ACC112 (cell line): ENCODE results near the gene TAS2R14.

Experiments
- H2AFZ ChIP-seq: fragments of 200-600 bp; sonication (generic); one replicate; pipeline ENCODE4 v1.6.0; 2017; ENCODE audit warnings: antibody characterized with exemption, low read length; ENCODE audit not compliant: unreplicated experiment
- H3K27ac ChIP-seq: fragments of 200-600 bp; sonication (generic); 2 replicates; pipeline ENCODE4 v1.5.1; 2014; ENCODE audit warnings: low read depth, mild to moderate bottlenecking, antibody characterized with exemption, low read length, moderate library complexity
- H3K27me3 ChIP-seq: fragments of 200-600 bp; sonication (generic); 2 replicates; pipeline ENCODE4 v1.6.1; 2014; ENCODE audit warnings: mild to moderate bottlenecking, antibody characterized with exemption, low read length, moderate library complexity, mixed read lengths; ENCODE audit not compliant: insufficient read depth
- H3K36me3 ChIP-seq: fragments of 200-600 bp; sonication (generic); 2 replicates; pipeline ENCODE4 v1.6.1; 2016; ENCODE audit warnings: mild to moderate bottlenecking, antibody characterized with exemption, low read length, moderate library complexity, mixed read lengths; ENCODE audit not compliant: insufficient read depth
- H3K4me1 ChIP-seq: fragments of 200-600 bp; sonication (generic); one replicate; pipeline ENCODE4 v1.6.1; 2016; ENCODE audit warnings: low read length, mixed read lengths; ENCODE audit not compliant: insufficient read depth, unreplicated experiment, control insufficient read depth
- H3K4me3 ChIP-seq: fragments of 200-600 bp; sonication (generic); 2 replicates; pipeline ENCODE4 v1.5.1; 2014; ENCODE audit warnings: mild to moderate bottlenecking, low read depth, low read length
- H3K79me2 ChIP-seq: fragments of 200-600 bp; sonication (generic); one replicate; pipeline ENCODE4 v1.6.0; 2016; ENCODE audit warnings: low read length; ENCODE audit not compliant: control insufficient read depth, unreplicated experiment, insufficient read depth

Gene TAS2R14, protein sequence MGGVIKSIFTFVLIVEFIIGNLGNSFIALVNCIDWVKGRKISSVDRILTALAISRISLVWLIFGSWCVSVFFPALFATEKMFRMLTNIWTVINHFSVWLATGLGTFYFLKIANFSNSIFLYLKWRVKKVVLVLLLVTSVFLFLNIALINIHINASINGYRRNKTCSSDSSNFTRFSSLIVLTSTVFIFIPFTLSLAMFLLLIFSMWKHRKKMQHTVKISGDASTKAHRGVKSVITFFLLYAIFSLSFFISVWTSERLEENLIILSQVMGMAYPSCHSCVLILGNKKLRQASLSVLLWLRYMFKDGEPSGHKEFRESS

DNA sequence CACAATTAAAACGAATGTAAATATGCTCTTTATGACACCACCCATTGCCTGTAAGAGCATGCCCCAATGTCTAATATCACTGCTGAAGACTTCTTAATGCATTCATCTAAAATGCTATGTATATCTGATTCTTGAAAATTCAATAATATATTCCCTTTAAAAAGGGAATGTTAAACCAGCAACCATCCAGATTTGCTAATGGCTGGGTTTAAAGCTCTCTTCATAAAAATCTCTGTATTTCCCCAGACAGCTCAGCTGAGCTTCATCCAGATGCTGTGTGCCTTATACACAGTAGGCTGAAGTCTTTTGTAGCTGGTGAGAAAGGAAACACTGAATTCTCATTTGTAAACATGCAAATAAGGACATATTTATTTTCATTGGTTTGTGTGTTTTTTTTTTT, at the start of gene TAS2R14:
Gene TAS2R14, minus strand, starts transcription at position 101 of the 400 bp plus-strand sequence. Its CDS starts 56 bp downstream, at position 45.
- Histone ChIP-seq H3K36me3 (no peaks in the 10 kb centered on the region), H3K27me3 (no peaks in the 10 kb centered on the region), H3K79me2 (no peaks in the 10 kb centered on the region), H3K4me3 (no peak within 1 kb of the TSS), H3K27ac (no peak within 1 kb of the TSS), H2AFZ (no peak within 1 kb of the TSS), H3K4me1 (peaks cover 7% of the 10 kb centered on the region)

- Histone ChIP-seq H3K27me3 (no peaks in the 10 kb centered on the region), H3K4me3 (no peak within 1 kb of the TSS), H2AFZ (no peak within 1 kb of the TSS), H3K27ac (no peak within 1 kb of the TSS), H3K36me3 (peaks cover 3% of the 10 kb centered on the region; the same call in 1 of the 2 replicates), H3K4me1 (no peaks in the 10 kb centered on the region), H3K79me2 (no peaks in the 10 kb centered on the region)
Observed at GRCh38 chr12:10986812-10987211, 47.7 kb upstream of the TAS2R14 start, which contains the start of gene TAS2R50. TAS2R50 (minus strand) TSS chr12:10986912; CDS start chr12:10986860, 52 bp downstream.

DNA sequence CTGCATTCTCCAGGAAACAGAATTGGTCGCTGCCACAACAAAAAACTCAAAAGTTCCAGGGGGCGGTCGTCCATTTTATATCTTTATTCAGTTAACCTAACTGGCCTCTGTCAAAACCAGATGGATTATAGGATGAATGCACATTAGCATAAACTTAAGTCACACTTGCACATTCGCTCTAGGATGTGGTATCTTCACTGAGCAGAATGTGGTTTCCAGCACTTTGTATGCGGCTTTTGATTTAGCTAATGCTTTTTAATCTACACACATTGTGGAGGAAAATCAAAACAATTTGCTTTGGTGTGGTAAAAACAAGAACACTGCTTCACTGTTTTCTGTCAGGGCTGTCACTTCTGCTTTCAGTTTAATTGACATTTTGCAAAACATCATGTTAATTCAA, 43.2 kb upstream of the TAS2R14 start:
- Histone ChIP-seq H3K4me1 (no peaks in the 10 kb centered on the region), H3K4me3 (no peak overlapping the region), H3K27me3 (no peaks in the 10 kb centered on the region), H3K79me2 (peaks cover 2% of the 10 kb centered on the region), H2AFZ (no peak overlapping the region), H3K36me3 (no peaks in the 10 kb centered on the region), H3K27ac (no peak overlapping the region)

GRCh38 chr12:10974965-10975364, 35.9 kb upstream of the TAS2R14 start:
- Histone ChIP-seq H3K36me3 (no peaks in the 10 kb centered on the region; the same call in 1 of the 2 replicates), H3K79me2 (peaks cover 5% of the 10 kb centered on the region), H2AFZ (no peak overlapping the region), H3K4me1 (no peaks in the 10 kb centered on the region), H3K27me3 (no peaks in the 10 kb centered on the region), H3K4me3 (no peak overlapping the region), H3K27ac (no peak overlapping the region)

DNA sequence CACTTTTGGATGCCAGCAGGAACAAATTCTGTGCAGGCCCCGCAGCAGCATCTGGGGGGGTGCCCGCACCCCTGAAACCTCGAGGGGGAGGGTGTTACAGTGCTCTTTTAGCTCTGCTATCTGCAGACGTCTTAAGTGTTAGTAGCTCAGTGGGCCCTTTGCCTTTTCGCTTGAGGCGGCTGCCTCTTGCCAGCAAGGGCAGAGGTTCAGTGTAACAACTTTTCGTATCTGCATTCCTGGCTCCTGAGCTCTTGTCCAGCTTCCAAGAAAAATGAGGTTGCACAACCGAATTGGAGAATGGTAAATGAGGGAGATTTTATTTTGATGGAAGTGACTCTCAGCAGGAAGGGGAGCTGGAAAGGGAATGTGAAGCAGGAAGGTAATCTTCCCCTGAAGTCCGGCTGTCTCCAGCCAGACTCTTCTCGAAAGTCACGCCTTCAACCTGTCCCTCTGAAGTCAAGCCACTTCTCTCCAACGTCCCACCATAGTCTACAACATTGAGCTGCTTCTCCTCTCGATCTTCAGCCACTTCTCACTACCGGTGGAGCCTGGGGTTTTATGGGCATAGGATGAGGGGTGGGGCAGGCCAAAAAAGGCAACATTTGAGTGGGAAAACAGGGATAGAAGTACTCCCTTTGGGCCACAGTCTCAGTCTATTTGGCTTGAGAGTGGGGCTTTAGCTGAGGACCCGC, 29.8 kb upstream of the TAS2R14 start:
- Histone ChIP-seq H3K4me3 (no peak overlapping the region), H3K36me3 (no peaks in the 10 kb centered on the region; the same call in 1 of the 2 replicates), H3K27me3 (no peaks in the 10 kb centered on the region), H3K27ac (peak overlapping the region; percentile 8), H3K4me1 (peaks cover 20% of the 10 kb centered on the region), H3K79me2 (no peaks in the 10 kb centered on the region), H2AFZ (no peak overlapping the region)

- Histone ChIP-seq H3K79me2 (no peaks in the 10 kb centered on the region), H2AFZ (no peak overlapping the region), H3K27me3 (no peaks in the 10 kb centered on the region), H3K27ac (peak overlapping the region; percentile 64), H3K36me3 (no peaks in the 10 kb centered on the region), H3K4me3 (no peak overlapping the region), H3K4me1 (peaks cover 20% of the 10 kb centered on the region)
Observed at GRCh38 chr12:10967409-10967808, 28.3 kb upstream of the TAS2R14 start.

DNA sequence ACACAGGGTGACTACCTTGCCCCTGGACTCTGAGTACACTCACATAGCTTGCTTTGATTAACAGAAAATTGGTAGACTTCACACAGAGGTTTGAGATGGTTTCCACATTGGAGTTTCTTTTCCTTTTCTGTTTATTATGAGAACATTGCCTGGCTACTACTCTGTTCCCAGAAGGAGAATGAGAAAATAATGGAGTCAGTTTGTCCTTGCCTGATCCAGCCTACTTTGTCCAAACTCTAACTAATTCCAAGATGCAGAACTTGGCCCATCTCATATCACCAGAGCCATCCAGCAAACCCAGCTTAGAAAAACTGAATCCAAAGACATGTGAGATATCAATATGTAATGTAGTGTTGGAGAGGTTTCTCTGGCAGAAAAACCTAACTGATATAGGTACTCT, 27.3 kb upstream of the TAS2R14 start:
- Histone ChIP-seq H2AFZ (no peak overlapping the region), H3K4me1 (peaks cover 20% of the 10 kb centered on the region), H3K27me3 (no peaks in the 10 kb centered on the region), H3K4me3 (no peak overlapping the region), H3K36me3 (no peaks in the 10 kb centered on the region), H3K79me2 (no peaks in the 10 kb centered on the region), H3K27ac (no peak overlapping the region)

- no peak overlapping the region for H3K27ac ChIP-seq
Observed at GRCh38 chr12:10965476-10965875, 26.4 kb upstream of the TAS2R14 start.

GRCh38 chr12:10960211-10960610, 21.1 kb upstream of the TAS2R14 start:
- Histone ChIP-seq H3K27ac (no peak overlapping the region), H3K4me3 (no peak overlapping the region), H3K79me2 (peaks cover 4% of the 10 kb centered on the region), H2AFZ (no peak overlapping the region), H3K36me3 (no peaks in the 10 kb centered on the region), H3K27me3 (no peaks in the 10 kb centered on the region), H3K4me1 (no peaks in the 10 kb centered on the region)

More at GRCh38 chr12:10965476-10965875, 26.4 kb upstream of the TAS2R14 start:
- Histone ChIP-seq H3K4me1 (peaks cover 20% of the 10 kb centered on the region), H3K27me3 (no peaks in the 10 kb centered on the region), H2AFZ (no peak overlapping the region), H3K4me3 (no peak overlapping the region), H3K36me3 (no peaks in the 10 kb centered on the region), H3K79me2 (no peaks in the 10 kb centered on the region)

DNA sequence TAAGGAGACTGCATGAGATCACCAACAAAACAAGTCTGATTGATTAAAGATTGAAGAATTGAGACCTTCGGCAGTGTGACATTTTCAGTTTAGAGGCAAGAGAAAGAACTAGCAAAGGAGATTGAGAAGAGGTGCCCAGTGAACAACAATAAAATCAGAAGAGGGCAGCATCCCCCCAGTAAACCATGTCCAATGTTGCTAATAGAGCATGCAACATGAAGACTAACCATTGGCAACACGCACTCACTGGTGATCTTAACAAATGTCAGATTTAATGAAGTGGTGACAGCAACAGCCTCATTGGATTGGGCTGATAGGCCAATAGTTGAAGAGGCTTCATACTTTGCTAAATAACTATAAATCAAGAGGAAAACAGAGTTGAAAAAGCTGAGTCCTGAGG, 20.7 kb upstream of the TAS2R14 start:
- no peaks in the 10 kb centered on the region for H3K27me3 ChIP-seq
- H3K36me3 ChIP-seq: no peaks in the 10 kb centered on the region
- H3K4me1 ChIP-seq: no peaks in the 10 kb centered on the region
- H3K79me2 ChIP-seq: peaks cover 4% of the 10 kb centered on the region
- H3K27ac ChIP-seq: no peak overlapping the region
- H2AFZ ChIP-seq: no peak overlapping the region
- H3K4me3 ChIP-seq: no peak overlapping the region

DNA sequence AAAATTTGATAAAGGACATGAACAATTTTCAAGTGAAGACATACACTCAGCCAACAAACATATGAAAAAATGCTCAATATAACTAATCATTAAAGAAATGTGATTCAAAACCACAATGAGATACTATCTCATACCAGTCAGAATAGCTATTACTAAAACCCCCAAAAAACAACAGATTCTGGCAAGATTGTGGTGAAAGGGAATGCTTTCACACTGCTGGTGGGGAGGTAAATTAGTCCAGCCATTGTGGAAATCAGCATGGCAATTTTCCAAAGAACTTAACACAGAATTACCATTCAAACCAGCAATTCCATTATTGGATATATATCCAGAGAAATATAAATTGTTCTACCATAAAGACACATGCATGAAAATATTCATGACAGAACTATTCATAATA, 18.7 kb upstream of the TAS2R14 start:
- peaks cover 4% of the 10 kb centered on the region for H3K79me2 ChIP-seq
- H3K36me3 ChIP-seq: no peaks in the 10 kb centered on the region
- H3K4me3 ChIP-seq: no peak overlapping the region
- no peak overlapping the region for H3K27ac ChIP-seq
- H2AFZ ChIP-seq: no peak overlapping the region
- no peaks in the 10 kb centered on the region for H3K27me3 ChIP-seq
- H3K4me1 ChIP-seq: no peaks in the 10 kb centered on the region
